Esophagus squamous epithelium (tissue), 4 donors: ENCODE data around the gene TRIM33.

Experiments used
- POLR2A ChIP-seq, 4 donors: fragments of 450-650 bp; IDR thresholded peaks; one replicate each; pipeline ENCODE4 v1.6.1; 2017; ENCODE audit warnings: antibody characterized with exemption in 4 of 4, mild to moderate bottlenecking in 4 of 4, moderate library complexity in 3 of 4
- TF ChIP-seq, protein P1 (sequence below), 6 experiments: fragments of 450-650 bp in 4 of 6; fragments of 200-600 bp in 2 of 6; sonication (generic) in 2 of 6; IDR thresholded peaks; one replicate each; pipeline ENCODE4 v1.5.1; 2016 to 2019; ENCODE audit warnings: antibody characterized with exemption in 6 of 6, mild to moderate bottlenecking in 4 of 6, moderate library complexity in 4 of 6

DNA sequence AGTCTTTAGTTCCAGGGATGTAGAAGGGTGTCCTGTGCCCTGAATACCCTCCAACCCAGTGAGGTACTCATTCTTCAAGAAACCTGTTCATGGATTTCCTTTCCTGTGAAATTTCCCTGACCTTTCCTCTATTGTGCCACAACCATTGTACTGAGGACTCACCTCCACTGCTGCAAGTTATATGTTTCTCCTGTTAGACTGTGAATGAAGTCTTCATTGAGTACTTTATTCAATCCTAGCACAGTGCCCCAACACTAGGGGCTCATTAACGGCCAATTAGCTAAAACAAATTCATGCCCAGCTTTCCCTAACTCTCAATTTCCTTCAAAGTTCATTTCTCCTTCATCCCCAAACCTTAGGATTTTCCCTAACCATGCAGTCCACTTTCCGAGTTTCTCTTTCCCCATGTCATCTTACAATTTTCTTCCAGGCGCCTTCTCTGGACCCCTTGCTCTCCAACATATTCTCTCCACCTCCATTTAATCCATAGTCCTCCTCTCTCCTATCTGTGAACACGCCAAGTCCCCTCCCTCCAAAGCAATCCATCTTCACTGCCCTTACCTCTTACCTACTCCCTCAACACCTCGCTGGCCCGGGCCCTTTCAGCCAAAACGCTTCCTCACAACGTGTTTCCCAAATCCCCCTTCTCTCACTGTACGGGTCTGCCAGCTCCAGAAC lies 1.3 kb downstream of the TRIM33 start:
- TF ChIP-seq, protein P1, sequence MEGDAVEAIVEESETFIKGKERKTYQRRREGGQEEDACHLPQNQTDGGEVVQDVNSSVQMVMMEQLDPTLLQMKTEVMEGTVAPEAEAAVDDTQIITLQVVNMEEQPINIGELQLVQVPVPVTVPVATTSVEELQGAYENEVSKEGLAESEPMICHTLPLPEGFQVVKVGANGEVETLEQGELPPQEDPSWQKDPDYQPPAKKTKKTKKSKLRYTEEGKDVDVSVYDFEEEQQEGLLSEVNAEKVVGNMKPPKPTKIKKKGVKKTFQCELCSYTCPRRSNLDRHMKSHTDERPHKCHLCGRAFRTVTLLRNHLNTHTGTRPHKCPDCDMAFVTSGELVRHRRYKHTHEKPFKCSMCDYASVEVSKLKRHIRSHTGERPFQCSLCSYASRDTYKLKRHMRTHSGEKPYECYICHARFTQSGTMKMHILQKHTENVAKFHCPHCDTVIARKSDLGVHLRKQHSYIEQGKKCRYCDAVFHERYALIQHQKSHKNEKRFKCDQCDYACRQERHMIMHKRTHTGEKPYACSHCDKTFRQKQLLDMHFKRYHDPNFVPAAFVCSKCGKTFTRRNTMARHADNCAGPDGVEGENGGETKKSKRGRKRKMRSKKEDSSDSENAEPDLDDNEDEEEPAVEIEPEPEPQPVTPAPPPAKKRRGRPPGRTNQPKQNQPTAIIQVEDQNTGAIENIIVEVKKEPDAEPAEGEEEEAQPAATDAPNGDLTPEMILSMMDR (IDR thresholded peaks at IDR 0.05) = no peak
- no peak for TF ChIP-seq POLR2A (IDR thresholded peaks at IDR 0.05)
